ENCODE data around the gene HES5.

DNA sequence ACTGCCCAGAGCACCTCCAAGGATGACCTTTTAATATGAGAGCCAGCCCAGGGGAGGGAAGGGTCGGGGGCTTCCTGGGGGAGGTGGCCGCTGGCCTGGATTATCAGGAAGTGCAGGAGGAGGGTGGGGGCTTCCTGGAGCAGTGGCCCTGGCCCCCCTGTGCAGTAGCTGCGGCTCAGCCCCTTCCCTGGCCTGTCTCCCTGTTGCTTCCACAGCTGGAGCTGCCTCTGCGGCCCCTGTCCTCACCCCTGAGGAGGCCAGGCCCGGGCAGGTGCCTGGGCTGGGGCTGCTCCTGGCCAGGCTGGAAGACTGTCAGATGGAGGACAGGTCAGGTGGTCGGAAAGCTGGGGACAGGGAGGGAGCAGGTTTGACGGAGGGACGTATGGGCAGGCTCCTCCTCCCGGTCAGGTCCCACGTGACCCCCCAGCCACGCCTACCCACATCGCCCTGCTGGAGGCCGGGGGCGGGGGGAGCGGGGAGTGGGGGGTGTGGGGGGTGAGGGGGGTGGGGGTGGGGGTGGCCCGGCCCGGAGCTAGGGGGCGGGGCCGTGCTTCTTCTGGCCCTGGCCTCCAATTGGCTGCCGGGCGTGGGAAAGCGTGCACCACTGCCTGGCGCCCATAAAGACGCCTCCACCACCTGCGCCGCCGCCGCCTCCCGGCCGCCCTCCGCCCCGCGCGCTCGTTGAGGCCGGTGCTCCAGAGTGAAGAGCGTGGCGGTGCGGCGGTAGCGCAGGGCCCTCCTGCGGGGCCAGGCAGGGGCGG is 15.9 kb upstream of the HES5 start:
- TF ChIP-seq, protein P1, sequence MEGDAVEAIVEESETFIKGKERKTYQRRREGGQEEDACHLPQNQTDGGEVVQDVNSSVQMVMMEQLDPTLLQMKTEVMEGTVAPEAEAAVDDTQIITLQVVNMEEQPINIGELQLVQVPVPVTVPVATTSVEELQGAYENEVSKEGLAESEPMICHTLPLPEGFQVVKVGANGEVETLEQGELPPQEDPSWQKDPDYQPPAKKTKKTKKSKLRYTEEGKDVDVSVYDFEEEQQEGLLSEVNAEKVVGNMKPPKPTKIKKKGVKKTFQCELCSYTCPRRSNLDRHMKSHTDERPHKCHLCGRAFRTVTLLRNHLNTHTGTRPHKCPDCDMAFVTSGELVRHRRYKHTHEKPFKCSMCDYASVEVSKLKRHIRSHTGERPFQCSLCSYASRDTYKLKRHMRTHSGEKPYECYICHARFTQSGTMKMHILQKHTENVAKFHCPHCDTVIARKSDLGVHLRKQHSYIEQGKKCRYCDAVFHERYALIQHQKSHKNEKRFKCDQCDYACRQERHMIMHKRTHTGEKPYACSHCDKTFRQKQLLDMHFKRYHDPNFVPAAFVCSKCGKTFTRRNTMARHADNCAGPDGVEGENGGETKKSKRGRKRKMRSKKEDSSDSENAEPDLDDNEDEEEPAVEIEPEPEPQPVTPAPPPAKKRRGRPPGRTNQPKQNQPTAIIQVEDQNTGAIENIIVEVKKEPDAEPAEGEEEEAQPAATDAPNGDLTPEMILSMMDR (conservative IDR thresholded peaks at IDR 0.05; ENCODE audit: low read depth in 2 of 2): no peak
- no peak for TF ChIP-seq STAT1 (IDR thresholded peaks at IDR 0.05; ENCODE audit: unreplicated experiment)
- TF ChIP-seq EZH2 (IDR thresholded peaks at IDR 0.05; ENCODE audit: low read depth, unreplicated experiment): no peak
- TF ChIP-seq, protein P2, sequence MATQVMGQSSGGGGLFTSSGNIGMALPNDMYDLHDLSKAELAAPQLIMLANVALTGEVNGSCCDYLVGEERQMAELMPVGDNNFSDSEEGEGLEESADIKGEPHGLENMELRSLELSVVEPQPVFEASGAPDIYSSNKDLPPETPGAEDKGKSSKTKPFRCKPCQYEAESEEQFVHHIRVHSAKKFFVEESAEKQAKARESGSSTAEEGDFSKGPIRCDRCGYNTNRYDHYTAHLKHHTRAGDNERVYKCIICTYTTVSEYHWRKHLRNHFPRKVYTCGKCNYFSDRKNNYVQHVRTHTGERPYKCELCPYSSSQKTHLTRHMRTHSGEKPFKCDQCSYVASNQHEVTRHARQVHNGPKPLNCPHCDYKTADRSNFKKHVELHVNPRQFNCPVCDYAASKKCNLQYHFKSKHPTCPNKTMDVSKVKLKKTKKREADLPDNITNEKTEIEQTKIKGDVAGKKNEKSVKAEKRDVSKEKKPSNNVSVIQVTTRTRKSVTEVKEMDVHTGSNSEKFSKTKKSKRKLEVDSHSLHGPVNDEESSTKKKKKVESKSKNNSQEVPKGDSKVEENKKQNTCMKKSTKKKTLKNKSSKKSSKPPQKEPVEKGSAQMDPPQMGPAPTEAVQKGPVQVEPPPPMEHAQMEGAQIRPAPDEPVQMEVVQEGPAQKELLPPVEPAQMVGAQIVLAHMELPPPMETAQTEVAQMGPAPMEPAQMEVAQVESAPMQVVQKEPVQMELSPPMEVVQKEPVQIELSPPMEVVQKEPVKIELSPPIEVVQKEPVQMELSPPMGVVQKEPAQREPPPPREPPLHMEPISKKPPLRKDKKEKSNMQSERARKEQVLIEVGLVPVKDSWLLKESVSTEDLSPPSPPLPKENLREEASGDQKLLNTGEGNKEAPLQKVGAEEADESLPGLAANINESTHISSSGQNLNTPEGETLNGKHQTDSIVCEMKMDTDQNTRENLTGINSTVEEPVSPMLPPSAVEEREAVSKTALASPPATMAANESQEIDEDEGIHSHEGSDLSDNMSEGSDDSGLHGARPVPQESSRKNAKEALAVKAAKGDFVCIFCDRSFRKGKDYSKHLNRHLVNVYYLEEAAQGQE (IDR thresholded peaks at IDR 0.05; ENCODE audit: unreplicated experiment): no peak
- no peak for TF ChIP-seq EZH2phosphoT487 (IDR thresholded peaks at IDR 0.05; ENCODE audit: unreplicated experiment)
- TF ChIP-seq POLR2AphosphoS5 (IDR thresholded peaks at IDR 0.05; ENCODE audit: low read depth): peak; percentile 82
